Activated CD4-positive, alpha-beta T cell treated with anti-CD3 and anti-CD28 coated beads for 48 hours (primary cell): ENCODE results near the gene KASH5.

Experiments
- DNase-seq: peaks from one replicate; pipeline ENCODE4 v3.0.0-alpha.2; 2020

KASH5 gene

GRCh38 chr19:49387936-49388372, at the start of gene KASH5:
TSS of gene KASH5 (plus strand) at chr19:49388249. CDS start at chr19:49390884, 2,635 bp downstream.
- peak; percentile 94 for DNase-seq

GRCh38 chr19:49338691-49339300, 49.3 kb upstream of the KASH5 start:
- peak; percentile 68 for DNase-seq

GRCh38 chr19:49339301-49340068, 48.6 kb upstream of the KASH5 start:
- no peak for DNase-seq

- DNase-seq = no peak
Observed at GRCh38 chr19:49340069-49340864, 47.8 kb upstream of the KASH5 start.

GRCh38 chr19:49340865-49341718, 47.0 kb upstream of the KASH5 start:
- no peak for DNase-seq

- no peak for DNase-seq
Observed at GRCh38 chr19:49342291-49342721, 45.7 kb upstream of the KASH5 start.

- DNase-seq = no peak
Observed at GRCh38 chr19:49343123-49343522, 44.9 kb upstream of the KASH5 start.

- DNase-seq = no peak
Observed at GRCh38 chr19:49344505-49345423, 43.3 kb upstream of the KASH5 start.

- DNase-seq = no peak
Observed at GRCh38 chr19:49347191-49347590, 40.9 kb upstream of the KASH5 start.

- DNase-seq = peak; percentile 34
Observed at GRCh38 chr19:49347835-49348234, 40.2 kb upstream of the KASH5 start.

- no peak for DNase-seq
Observed at GRCh38 chr19:49348305-49349189, 39.5 kb upstream of the KASH5 start.

GRCh38 chr19:49349567-49349966, 38.5 kb upstream of the KASH5 start:
- DNase-seq = no peak

GRCh38 chr19:49355909-49356353, 32.1 kb upstream of the KASH5 start:
- DNase-seq = no peak

- no peak for DNase-seq
Observed at GRCh38 chr19:49356382-49356781, 31.7 kb upstream of the KASH5 start.

GRCh38 chr19:49357186-49357585, 30.9 kb upstream of the KASH5 start:
- DNase-seq = no peak

GRCh38 chr19:49359851-49360820, 27.9 kb upstream of the KASH5 start:
- DNase-seq = no peak

GRCh38 chr19:49361438-49362047, 26.5 kb upstream of the KASH5 start:
- DNase-seq = peak; percentile 23
